ENCODE measurements around the gene CNGB1. TPM values are rescaled to one million over a fixed set of nuclear protein-coding genes. Genes with fewer than 3 reads are reported as not detected.
"Not testable (repeated sequence)": the region's sequence is repeated elsewhere in the genome, so short reads cannot be mapped to it uniquely, and the experiment has no call there.

Gene CNGB1
- polyA plus RNA-seq, 5 donors: 0.04 to 0.13 (median 0.08) TPM; not detected in 1

- DNase-seq: no peak
Observed at GRCh38 chr16:57955572-57956188, 15.2 kb downstream of the CNGB1 start.

DNA sequence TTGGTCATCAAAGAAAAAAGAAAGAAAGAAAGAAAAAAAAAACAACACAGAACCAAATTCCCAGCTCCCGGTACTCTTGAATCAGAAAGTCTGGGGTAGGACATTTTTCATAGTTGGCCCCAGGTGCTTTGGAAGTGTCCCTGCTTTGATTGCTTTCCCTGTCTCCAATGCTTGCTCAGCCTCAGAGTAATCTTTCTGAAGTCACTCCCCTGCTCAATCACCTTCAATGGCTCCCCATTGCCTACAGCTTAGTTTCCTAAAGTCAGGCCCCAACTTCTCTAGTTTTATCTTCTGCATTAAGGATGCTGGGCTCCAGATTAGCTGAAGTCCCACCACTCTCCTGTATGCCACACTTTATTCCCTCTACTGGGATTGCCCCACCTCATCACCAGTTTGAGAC lies 17.1 kb downstream of the CNGB1 start:
- DNase-seq: no peak

DNA sequence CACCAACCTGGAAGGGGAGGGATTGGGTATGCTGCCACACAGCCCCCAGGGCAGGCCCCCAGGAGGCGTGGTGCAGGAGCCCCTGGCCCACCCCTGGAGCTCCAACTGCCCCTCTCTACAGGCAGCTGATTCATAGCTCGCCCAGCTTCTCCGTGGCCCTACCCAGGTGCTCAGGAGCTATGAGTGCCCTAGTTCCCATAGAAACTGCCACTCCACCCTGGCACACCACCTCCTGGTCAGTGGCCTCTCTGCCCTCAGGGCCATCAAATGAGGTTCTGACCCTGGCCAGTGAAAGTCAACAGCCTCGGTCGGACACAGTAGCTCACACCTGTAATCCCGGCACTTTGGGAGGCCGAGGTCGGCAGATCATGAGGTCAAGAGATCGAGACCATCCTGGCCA lies 18.0 kb downstream of the CNGB1 start:
- DNase-seq: no peak

DNA sequence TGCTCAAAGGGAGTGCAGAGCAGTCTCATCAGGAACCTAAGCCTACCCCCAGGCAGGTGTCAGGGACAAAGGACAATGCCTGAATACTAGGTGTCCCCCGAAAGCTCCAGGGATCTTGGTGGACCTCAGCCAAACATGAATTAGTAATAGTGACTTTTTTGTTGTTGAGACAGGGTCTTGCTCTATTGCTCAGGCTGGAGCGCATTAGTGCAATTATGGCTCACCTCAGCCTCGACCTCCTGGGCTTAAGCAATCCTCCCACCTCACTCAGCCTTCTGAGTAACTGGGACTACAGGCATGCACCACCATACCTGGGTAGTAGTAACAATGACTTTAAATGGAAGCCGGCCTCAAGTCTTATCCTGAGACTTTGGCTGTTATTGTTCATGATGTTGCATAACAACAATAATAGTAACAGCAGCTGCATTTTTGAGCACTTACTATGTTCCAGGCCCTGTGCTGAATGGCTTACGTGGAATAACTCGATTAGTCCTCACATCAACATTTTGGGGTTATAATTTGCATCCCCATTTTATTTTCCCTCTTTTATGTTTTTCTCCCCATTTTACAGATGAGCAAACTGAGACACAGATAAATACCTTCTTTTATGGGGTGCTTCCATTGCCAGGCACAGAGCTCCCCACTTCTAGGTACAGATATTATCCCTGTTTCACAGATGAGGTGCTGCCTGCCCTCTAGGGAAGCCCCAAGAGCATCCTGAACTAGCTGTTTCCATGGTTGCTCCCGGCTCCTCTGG lies 19.5 kb downstream of the CNGB1 start:
- DNase-seq: no peak

- DNase-seq: no peak
Observed at GRCh38 chr16:57950382-57950781, 20.5 kb downstream of the CNGB1 start.

DNA sequence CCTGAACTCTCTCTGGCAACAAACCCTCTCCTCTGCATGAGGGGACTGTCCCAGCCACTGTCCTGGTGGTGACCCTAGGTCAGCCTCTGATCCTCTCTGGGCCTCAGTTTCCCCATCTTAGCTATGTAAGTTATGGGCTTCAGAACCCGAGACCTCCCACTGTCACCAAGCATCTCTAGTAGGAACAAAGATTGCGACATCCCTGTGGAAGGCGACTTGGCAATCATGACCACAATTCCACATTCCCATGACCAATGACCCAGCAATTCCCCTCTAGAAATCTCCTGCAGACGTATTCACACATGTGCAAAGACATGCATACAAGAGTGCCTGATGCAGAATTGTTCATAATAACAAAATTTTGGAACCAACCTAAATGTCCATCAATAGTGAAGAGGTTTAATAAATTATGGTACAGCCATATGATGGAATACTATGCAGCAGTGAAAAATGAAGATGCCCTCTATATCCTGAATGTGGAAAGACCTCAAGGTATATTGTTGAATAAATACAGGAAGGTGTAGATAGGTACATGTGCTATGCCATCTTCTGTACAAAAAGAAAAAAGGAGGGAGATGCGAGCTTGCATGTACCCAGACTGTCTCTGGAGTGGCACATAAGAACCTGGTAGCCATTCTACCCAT lies 21.2 kb downstream of the CNGB1 start:
- DNase-seq: no peak

- DNase-seq: no peak
Observed at GRCh38 chr16:57949013-57949412, 21.9 kb downstream of the CNGB1 start.

DNA sequence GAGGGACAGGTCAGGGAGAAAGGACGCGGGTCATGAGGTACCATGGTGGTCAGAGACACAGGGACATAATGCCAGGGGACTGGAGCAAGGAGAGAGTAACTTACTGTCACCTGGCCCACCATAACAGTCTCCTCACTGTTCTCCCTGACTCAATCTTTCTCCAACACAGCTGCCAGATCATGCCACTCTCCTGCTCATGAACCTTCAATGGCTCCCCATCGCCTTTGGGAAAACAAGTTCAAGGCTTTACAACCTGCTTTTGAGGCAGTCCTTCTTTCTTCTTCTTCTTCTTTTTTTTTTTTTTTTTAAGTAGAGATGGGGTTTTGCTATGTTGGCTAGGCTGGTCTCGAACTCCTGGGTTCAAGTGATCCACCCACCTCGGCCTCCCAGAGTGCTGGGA lies 22.9 kb downstream of the CNGB1 start:
- DNase-seq: no peak

DNA sequence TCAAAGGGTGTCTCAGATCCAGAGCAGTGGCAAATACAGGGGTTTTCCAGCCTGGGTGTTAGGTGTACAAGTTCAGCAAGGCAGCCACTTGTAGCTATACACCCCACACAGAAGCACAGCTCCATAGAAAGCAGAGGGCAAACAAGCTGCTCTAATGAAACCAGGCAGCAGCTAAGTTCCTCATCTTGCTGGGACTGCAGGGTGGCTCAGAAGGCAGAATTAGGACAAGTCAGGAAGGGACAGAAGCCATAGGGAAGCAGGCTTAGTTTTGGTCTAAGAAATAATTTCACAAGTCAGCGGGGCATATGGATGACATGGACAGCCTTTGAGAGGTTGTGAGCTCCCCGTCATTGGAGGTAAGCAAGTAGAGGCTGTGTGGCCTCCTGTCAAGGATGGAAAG lies 23.7 kb downstream of the CNGB1 start:
- DNase-seq: no peak

DNA sequence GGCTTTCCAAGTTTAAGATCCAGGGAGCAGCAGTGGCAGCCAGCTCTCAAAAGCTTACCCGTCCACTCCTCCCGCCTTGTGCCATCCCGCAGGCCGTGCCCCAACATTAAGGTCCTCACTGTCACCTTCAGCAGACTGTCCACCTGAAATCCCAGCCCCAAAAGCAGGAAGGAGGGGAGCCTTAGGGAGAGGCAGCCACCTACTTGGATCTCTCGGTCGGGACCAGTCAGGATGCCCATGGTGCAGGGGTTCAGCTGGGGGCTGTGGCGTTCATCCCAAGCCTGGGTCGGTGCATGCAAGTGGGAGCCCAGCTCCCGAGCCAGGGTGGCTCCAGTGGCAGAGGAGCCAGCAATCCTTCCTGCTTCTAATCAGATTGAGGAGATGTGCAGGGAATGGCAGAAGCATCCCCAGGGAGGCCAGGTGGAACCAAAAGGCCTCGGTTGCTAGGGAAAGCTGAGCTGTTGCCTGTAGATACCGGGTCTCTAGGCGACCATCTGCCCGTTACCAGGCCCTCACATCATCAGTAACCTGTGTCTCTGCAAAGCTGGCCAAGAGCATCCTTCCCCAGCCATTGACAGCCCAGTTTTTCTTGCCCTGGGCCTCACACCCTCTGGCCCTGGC lies 24.6 kb downstream of the CNGB1 start:
- DNase-seq: no peak

DNA sequence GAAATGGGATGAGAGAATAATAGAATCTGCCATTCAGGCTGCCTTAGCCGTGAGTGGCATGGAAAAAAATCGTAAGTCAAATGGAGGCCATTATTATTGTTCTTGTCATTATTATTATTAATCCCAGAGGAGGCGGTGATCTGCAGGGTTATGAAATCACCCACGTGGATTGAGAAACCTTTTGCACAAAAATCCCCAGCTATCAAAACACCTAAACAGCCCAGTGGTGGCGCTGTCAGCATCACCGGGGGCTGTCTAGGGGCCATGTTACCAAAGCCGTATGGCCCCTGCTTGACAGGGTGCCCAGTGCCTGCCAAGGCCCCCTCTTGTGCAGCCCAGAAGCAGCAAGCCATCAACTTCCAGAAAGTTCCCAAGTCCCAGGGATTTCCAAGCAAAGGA lies 25.2 kb downstream of the CNGB1 start:
- DNase-seq: no peak

DNA sequence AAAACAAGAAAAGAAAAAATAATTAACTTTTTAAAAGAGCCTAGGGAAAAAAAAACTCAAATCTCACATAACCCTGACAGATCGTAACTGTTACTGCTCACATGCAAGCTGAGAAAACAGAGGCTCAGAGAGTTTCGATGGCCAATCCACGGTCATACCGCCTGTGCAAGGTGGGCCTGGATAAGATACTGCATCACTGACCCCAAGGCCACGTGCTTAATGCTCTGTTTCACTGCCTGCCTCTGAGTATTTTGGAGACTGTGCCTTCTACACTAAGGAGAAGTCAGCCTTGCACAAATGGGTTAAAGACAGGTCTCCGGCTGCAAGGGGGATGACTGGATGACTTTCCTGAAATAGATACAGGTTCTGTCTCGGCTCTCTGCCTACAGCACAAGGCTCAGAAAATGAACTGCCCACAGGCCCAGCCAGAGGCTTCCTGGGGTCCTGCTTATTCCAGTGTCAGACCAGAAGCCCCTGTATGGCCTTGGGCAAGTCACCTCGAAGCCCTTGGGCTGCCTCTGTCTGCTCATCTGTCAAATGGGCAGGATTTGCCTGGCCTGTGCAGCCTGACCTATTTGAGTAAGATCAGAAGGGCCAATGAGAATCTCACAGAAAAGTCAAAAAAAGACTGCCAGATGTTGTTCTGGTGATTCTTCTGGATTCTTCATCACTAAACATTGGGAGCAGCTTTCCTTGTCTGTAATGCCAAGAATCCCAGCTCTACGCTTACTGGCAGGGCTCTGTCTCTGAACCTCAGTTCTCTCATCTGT lies 25.8 kb downstream of the CNGB1 start:
- no peak for DNase-seq

GRCh38 chr16:57943381-57943780 lies 27.5 kb downstream of the CNGB1 start:
- not testable (repeated sequence) for DNase-seq

DNA sequence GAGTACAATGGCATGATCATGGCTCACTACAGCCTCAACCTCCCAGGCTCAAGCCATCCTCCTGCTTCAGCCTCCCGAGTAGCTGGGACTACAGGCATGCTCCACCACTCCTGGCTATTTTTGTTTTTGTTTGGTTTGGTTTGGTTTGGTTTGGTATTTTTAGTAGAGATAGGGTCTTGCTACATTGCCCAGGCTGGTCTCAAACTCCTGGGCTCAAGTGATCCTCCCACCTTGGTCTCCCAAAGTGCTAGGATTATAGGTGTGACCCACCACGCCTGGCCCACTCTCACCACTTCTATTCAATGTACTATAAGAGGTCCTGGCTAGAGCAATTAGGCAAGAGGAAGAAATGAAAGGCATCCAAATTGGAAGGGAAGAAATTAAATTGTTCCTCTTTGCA lies 29.0 kb downstream of the CNGB1 start:
- DNase-seq: not testable (repeated sequence)

DNA sequence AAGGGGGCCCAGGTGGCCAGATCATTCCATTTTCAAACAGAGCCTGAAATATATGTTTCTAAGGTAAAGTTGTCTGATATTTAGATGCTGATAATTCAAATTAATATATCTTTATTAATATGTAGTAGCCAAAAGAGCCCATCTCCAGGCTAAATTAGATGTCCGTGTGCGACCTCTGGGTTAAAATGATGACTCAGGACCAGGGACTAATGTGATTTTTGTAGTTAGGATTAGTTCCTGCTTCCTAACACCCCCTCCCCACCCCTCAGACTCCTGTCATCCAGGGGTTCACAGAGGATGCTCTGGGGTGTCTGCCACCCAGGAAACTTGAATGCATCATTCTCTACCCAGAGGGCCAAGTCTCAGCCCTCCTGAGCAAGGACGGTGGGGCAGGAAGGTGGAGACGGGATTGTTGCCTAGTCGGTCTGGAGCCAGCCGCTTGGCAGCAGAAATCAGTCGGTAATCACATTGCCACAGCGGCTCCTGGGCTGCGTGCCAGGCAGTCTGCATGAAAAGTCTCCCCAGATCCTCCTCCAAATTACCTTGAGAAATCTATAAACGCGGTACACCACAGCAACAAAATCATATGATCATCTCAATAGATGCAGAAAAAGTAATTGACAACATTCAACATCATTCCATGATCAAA lies 29.8 kb downstream of the CNGB1 start:
- no peak for DNase-seq

DNA sequence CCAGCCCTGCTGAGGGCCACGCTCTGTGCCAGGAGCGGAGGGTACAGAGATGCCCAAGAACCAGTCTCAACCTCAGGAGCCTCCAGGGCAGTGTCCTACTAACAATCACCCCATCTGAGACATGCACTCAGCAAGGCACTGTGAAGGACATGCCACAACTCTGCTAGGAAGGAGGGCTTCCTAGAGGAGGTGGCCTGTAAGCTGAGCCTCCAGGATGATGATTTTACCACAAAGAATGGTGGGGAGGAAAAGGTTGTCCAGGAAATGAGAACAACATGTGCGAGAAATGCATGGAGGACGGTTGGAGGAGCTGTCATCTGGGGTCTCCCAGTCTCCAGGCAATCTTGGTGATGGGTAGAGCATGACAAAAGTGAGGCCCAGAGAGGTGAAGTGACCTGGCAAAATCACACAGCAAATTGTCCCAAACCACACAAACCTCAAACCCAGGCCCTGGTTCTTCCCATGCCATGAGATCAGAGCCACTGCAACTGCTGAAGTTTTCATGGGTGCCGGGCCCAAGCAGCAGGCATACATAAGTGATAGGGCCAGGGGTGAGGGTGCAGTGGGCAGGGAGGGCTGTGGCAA lies 30.5 kb downstream of the CNGB1 start:
- DNase-seq: no peak

DNA sequence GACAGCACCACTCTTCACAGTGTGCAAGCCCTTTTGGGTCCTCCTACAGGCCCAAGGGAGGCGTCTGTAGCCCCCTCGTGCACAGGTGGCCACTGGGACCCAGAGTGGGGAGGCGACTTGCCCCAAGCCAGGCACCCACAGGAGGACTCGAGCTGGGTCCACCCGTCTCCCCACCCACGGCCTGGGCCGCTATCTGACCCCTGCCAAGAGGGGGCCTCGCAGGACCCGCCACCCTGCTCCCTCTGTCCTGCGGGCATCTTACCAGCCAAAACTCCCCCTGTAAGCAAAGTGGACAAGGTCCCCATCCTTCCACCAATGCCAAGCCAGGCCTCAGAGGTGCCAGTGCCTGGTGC lies 31.1 kb downstream of the CNGB1 start:
- DNase-seq: no peak

DNA sequence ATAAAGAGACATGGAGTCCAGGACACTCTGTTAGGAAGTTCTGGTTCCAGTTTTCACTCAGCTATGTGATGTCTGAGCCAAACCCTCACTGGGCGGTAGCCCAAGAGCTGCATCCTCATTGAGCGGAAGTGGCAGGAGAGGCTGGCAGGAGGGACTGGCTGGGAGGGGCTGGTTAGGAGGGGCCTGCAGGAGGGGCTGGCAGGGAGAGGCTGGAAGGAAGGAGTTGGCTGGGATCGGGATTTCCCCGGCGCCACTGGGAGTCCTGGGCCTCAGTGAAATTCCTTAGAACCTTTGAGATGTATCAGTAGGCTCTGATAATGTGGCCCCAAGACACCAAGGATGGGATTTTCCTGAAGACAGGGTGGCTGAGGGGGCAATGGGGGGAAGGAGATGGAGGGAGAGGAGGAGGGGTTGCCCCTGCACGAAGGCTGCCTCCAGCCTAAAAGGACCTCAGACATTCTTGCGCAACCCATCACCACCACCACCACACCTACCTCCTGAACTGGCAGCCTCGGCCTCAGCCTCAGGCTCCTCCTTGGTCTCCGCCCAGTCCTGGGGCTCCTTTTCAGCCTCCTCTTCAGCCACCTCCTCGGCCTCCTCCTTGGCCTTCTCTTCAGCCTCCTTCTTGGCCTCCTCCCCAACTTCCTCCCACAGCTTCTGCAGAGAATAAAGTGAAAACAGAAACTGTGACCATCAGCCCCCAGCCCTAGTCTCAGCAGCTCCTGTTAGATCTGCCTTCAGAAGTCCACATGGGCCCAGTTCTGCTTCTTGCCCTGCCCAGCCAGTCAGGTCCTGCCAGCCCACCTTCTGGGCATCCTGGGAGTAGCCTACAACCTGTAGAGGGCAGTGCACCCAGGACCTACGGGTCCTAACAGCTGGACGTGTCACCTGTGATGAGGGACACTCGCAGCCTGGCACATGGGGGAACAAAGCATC lies 31.7 kb downstream of the CNGB1 start:
- DNase-seq: peak; percentile 21 to 46

DNA sequence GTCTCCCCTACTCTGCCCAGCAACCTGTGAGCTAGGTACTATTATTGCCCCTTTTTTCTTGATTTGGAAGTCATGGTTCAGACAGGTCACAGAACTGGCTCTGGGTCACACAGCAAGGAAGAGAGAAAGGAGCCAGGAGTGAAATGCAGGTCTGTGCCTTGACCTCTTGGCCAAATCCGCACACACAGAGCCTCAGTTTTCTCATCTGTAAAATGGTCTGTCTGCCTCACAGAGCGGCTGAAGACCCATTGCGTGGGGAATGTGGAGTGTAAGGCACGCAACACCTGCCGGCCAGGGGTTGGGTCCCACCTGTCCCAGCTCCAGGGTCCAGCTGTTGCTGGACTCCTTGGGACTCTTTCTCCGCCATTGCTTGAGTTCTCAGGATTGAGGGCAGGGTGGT lies 32.4 kb downstream of the CNGB1 start:
- DNase-seq: no peak

GRCh38 chr16:57937861-57938260 lies 33.1 kb downstream of the CNGB1 start:
- no peak for DNase-seq
